Testis (tissue), 2 donors: ENCODE measurements around the gene DMAP1.

Experiments
- POLR2A ChIP-seq: fragments of 450-650 bp; IDR thresholded peaks from one replicate; pipeline ENCODE4 v1.6.1; 2017; ENCODE audit warnings: antibody characterized with exemption, mild to moderate bottlenecking, moderate library complexity
- TF ChIP-seq, protein P1 (sequence below), 3 experiments: fragments of 450-650 bp in 2 of 3; fragments of 200-600 bp in 1 of 3; sonication (generic) in 1 of 3; IDR thresholded peaks; one replicate each; pipeline ENCODE4 v1.5.1; 2016 to 2019; ENCODE audit warnings: antibody characterized with exemption in 3 of 3, mild to moderate bottlenecking in 2 of 3, moderate library complexity in 1 of 3

DNA sequence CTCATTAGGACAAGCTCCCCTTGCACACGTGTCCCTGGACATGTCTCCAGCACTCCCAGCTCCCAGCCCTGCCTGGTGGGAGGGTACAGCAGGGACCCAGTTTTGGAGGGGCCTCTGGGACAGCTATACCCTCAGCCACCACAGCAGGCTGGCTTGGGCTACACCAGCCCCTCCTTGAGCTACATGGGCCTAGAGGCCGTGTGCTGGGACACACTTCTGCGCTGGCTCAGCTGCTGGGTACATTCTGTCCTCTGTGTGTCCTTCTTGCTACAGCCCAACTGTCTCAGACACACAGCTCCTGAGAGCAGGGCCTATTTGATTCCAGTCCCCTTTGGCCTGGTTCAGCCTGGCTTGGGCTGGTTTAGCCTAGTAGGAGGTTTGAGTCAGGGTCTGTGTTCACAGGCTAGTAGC is 26.7 kb downstream of the DMAP1 start:
- TF ChIP-seq, protein P1, sequence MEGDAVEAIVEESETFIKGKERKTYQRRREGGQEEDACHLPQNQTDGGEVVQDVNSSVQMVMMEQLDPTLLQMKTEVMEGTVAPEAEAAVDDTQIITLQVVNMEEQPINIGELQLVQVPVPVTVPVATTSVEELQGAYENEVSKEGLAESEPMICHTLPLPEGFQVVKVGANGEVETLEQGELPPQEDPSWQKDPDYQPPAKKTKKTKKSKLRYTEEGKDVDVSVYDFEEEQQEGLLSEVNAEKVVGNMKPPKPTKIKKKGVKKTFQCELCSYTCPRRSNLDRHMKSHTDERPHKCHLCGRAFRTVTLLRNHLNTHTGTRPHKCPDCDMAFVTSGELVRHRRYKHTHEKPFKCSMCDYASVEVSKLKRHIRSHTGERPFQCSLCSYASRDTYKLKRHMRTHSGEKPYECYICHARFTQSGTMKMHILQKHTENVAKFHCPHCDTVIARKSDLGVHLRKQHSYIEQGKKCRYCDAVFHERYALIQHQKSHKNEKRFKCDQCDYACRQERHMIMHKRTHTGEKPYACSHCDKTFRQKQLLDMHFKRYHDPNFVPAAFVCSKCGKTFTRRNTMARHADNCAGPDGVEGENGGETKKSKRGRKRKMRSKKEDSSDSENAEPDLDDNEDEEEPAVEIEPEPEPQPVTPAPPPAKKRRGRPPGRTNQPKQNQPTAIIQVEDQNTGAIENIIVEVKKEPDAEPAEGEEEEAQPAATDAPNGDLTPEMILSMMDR (IDR thresholded peaks at IDR 0.05) = no peak
- no peak for TF ChIP-seq POLR2A
